Mesenchymal stem cell (in vitro differentiated cells and primary cell): ENCODE data around the gene TAC4.
A peak's percentile ranks its signal among the peaks of the same experiment; 100 is the strongest.

ENCODE experiments used
- DNase-seq: peaks from one replicate; pipeline ENCODE4 v3.0.0-alpha.2; 2013
- H2AFZ ChIP-seq: one replicate; pipeline ENCODE4 v1.6.1; 2013; ENCODE audit warnings: low read depth, mild to moderate bottlenecking, control low read depth, inconsistent platforms, low read length, moderate library complexity
- H2AK5ac ChIP-seq: 2 replicates; pipeline ENCODE4 v1.6.1; 2013; ENCODE audit warnings: low read length, moderate library complexity, mild to moderate bottlenecking, inconsistent platforms; ENCODE audit not compliant: severe bottlenecking
- H2BK120ac ChIP-seq: one replicate; pipeline ENCODE4 v1.6.1; 2013; ENCODE audit warnings: low read depth, mild to moderate bottlenecking, inconsistent platforms, low read length, moderate library complexity
- H2BK12ac ChIP-seq, 2 experiments: one replicate each; pipeline ENCODE4 v1.6.1; 2013; ENCODE audit warnings: inconsistent platforms in 2 of 2, low read length in 2 of 2, mild to moderate bottlenecking in 2 of 2, moderate library complexity in 2 of 2, control low read depth in 1 of 2
- H2BK15ac ChIP-seq: one replicate; pipeline ENCODE4 v1.6.1; 2013; ENCODE audit warnings: mild to moderate bottlenecking, low read depth, inconsistent platforms; ENCODE audit not compliant: poor library complexity, severe bottlenecking
- H2BK5ac ChIP-seq: 2 replicates; pipeline ENCODE4 v1.6.1; 2013; ENCODE audit warnings: low read depth, mild to moderate bottlenecking, low read length, control low read depth, inconsistent platforms; ENCODE audit not compliant: poor library complexity, severe bottlenecking
- H3K14ac ChIP-seq, 2 experiments: one replicate each; pipeline ENCODE4 v1.6.1; 2013; ENCODE audit warnings: inconsistent platforms in 2 of 2, low read length in 2 of 2, control low read depth in 1 of 2, mild to moderate bottlenecking in 1 of 2, moderate library complexity in 1 of 2
- H3K18ac ChIP-seq, 2 experiments: one replicate each; pipeline ENCODE4 v1.6.1; 2013; ENCODE audit warnings: inconsistent platforms in 2 of 2, low read length in 2 of 2, control low read depth in 1 of 2, low read depth in 1 of 2, mild to moderate bottlenecking in 1 of 2
- H3K23ac ChIP-seq, 2 experiments: one replicate each; pipeline ENCODE4 v1.6.1; 2013; ENCODE audit warnings: inconsistent platforms in 2 of 2, low read length in 2 of 2, mild to moderate bottlenecking in 2 of 2, moderate library complexity in 2 of 2, control low read depth in 1 of 2
- H3K27ac ChIP-seq: 2 replicates; pipeline ENCODE4 v1.5.1; 2013; ENCODE audit warnings: mild to moderate bottlenecking, moderate library complexity, low read length, control low read depth, inconsistent platforms; ENCODE audit not compliant: poor library complexity, severe bottlenecking
- H3K27me3 ChIP-seq, 2 experiments: 2 replicates each; pipeline versions ENCODE4 v1.6.1 to v1.7.0; 2013; ENCODE audit warnings: low read length in 2 of 2, mild to moderate bottlenecking in 2 of 2, moderate library complexity in 2 of 2, control low read depth in 1 of 2, inconsistent platforms in 1 of 2; ENCODE audit not compliant: control insufficient read depth in 1 of 2, insufficient read depth in 1 of 2
- H3K36me3 ChIP-seq, 2 experiments: 2 replicates each; pipeline versions ENCODE4 v1.6.1 to v1.7.0; 2013; ENCODE audit warnings: low read length in 2 of 2, control low read depth in 1 of 2, inconsistent platforms in 1 of 2, low read depth in 1 of 2, mild to moderate bottlenecking in 1 of 2; ENCODE audit not compliant: insufficient read depth in 2 of 2, control insufficient read depth in 1 of 2
- H3K4ac ChIP-seq, 2 experiments: one replicate each; pipeline ENCODE4 v1.6.1; 2013; ENCODE audit warnings: inconsistent platforms in 2 of 2, low read length in 2 of 2, mild to moderate bottlenecking in 2 of 2, moderate library complexity in 2 of 2, control low read depth in 1 of 2, low read depth in 1 of 2
- H3K4me1 ChIP-seq: 2 replicates; pipeline ENCODE4 v1.6.1; 2013; ENCODE audit warnings: low read depth, low read length, control low read depth; ENCODE audit not compliant: control insufficient read depth, insufficient read depth
- H3K4me2 ChIP-seq: 2 replicates; pipeline ENCODE4 v1.6.1; 2013; ENCODE audit warnings: low read length, mild to moderate bottlenecking, inconsistent platforms; ENCODE audit not compliant: poor library complexity, severe bottlenecking
- H3K4me3 ChIP-seq, 2 experiments: 2 replicates each; pipeline versions ENCODE4 v1.5.1 to v1.7.0; 2013; ENCODE audit warnings: low read length in 2 of 2, mild to moderate bottlenecking in 2 of 2, control low read depth in 1 of 2, low read depth in 1 of 2; ENCODE audit not compliant: insufficient read depth in 1 of 2
- H3K79me1 ChIP-seq: replicated peaks from 2 replicates; pipeline ENCODE4 v1.6.1; 2013; ENCODE audit warnings: mild to moderate bottlenecking, control low read depth, low read length, inconsistent platforms; ENCODE audit not compliant: poor library complexity, severe bottlenecking
- H3K9ac ChIP-seq: 2 replicates; pipeline ENCODE4 v1.7.0; 2013; ENCODE audit warnings: mild to moderate bottlenecking, low read length, moderate library complexity
- H3K9me3 ChIP-seq: 2 replicates; pipeline ENCODE4 v1.7.0; 2013; ENCODE audit warnings: mild to moderate bottlenecking, low read length; ENCODE audit not compliant: control insufficient read depth
- H4K8ac ChIP-seq: one replicate; pipeline ENCODE4 v1.6.1; 2013; ENCODE audit warnings: inconsistent platforms, mild to moderate bottlenecking, low read length, moderate library complexity
- H4K91ac ChIP-seq: one replicate; pipeline ENCODE4 v1.6.1; 2013; ENCODE audit warnings: mild to moderate bottlenecking, low read length, inconsistent platforms
- WGBS: methylation state at CpG from one replicate; pipeline ENCODE4 v1.1.7; 2013; ENCODE audit warnings: mixed read lengths; 5-methylcytosine and 5-hydroxymethylcytosine counted together

TAC4 gene

DNA sequence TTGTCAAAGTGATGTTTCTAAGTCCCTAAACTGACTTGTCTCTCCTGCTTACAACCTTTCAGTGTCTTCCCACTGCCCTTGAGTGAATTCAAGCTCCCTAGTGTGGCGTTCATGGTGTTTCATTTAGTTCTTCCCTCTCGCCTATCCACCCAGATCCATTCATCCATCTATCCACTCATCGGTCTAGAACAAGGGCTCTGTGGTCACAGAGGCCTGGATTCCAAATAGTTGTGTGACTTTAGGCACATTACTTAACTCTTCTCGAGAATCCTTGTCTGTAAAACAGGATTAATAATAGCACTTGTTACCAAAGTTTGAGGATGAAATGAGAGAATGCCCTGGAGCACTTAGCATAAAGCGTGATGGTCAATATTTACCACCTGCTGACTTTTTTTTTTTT lies 870 bp upstream of the TAC4 start:
- H2BK15ac ChIP-seq, result no peak overlapping the region
- WGBS, result 96% methylated on average over 3 of the region's 5 CpGs
- H3K9ac ChIP-seq, result no peak overlapping the region
- no peak overlapping the region for H2BK120ac ChIP-seq
- H3K14ac ChIP-seq, result no peak overlapping the region
- H2BK12ac ChIP-seq, result no peak overlapping the region
- H3K4me2 ChIP-seq, result no peak overlapping the region
- no peak overlapping the region for H3K18ac ChIP-seq
- no peak overlapping the region for H2AK5ac ChIP-seq
- H3K36me3 ChIP-seq, result peaks cover 0 to 41% of the 10 kb centered on the region in 2 experiments
- DNase-seq, result no peak
- H4K8ac ChIP-seq, result no peak overlapping the region
- peaks cover 11% of the 10 kb centered on the region for H3K4me1 ChIP-seq
- no peak overlapping the region for H3K4me3 ChIP-seq
- H3K27me3 ChIP-seq, result peaks cover 3 to 4% of the 10 kb centered on the region in 2 experiments
- H4K91ac ChIP-seq, result no peak overlapping the region
- no peak overlapping the region for H2BK5ac ChIP-seq
- H3K4ac ChIP-seq, result no peak overlapping the region
- no peak overlapping the region for H3K23ac ChIP-seq
- no peak overlapping the region for H3K27ac ChIP-seq
- peaks cover 6% of the 10 kb centered on the region for H3K79me1 ChIP-seq
- H3K9me3 ChIP-seq, result no peaks in the 10 kb centered on the region
- H2AFZ ChIP-seq, result no peak overlapping the region

DNA sequence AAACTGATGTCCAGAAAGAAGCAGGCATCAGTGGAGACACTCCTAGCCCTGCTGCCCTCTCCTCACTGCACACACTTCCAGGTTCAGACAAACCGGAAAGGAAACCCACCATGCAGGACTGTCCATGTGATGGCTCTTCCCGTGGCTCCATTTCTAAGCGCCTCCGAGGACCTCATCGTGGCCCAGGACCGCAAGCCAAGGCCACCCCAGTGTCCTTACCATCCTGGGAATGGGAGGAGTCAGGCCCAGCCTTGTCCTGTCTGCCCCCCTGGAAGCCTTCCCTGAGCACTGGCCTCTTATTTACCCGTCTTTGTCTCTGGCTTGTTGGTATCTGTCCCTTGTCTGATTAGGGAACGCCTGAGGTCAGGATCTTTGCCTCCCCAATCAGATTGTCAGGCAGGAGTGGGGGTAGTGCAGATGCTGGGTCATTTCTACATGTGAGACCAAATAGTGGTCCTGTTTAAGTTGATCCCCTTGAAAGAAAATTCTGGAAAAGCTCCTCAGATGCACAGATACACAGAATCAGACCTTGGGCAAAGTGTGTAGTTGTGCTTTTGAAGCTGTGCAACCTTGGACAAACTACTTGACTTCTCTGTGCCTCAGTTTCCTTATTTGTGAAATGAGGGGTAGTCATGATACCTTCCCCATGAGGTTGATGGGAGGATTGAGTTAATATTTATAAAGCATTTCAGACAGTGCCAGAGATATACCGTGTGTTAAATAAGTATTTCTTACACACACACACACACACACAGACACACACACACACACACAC lies 744 bp downstream of the TAC4 start:
- H3K4me2 ChIP-seq, result peak overlapping the region; percentile 19
- H4K8ac ChIP-seq, result no peak overlapping the region
- H3K27me3 ChIP-seq, result no peaks in the 10 kb centered on the region
- peak overlapping the region; percentile 38 for H2AK5ac ChIP-seq
- no peak overlapping the region for H2AFZ ChIP-seq
- H3K9ac ChIP-seq, result no peak overlapping the region
- peaks cover 8% of the 10 kb centered on the region for H3K79me1 ChIP-seq
- H3K4ac ChIP-seq, result no peak overlapping the region
- no peaks in the 10 kb centered on the region for H3K9me3 ChIP-seq
- no peak overlapping the region for H2BK120ac ChIP-seq
- no peak overlapping the region for H3K4me3 ChIP-seq
- H3K36me3 ChIP-seq, result peaks cover 0 to 40% of the 10 kb centered on the region in 2 experiments
- H3K14ac ChIP-seq, result no peak overlapping the region
- no peak for DNase-seq
- no peak overlapping the region for H2BK5ac ChIP-seq
- no peak overlapping the region for H3K23ac ChIP-seq
- no peak overlapping the region for H2BK12ac ChIP-seq
- no peak overlapping the region for H3K18ac ChIP-seq
- no peak overlapping the region for H4K91ac ChIP-seq
- WGBS, result 86% methylated on average over 9 of the region's 9 CpGs
- no peak overlapping the region for H3K27ac ChIP-seq
- H2BK15ac ChIP-seq, result no peak overlapping the region
- H3K4me1 ChIP-seq, result peaks cover 9% of the 10 kb centered on the region

DNA sequence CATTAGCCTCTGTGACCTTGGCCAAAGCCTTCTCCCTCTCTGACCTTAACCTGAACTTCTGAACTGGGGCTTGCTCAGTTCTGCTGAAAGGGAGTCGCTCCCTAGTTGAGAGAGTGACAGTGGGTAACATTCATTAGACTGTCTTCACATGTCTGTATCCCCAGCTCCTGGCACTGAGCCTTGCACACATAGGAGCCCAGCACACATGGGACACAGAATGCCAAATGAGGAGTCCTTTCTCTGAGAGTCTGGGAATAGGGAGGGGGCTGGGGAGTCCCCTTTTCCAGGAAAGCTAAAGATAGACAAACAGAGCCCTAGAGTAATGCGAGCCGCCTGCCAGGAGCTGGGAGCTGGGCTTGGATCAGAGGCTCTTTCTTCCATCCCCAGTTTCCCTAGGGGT lies 2.5 kb downstream of the TAC4 start:
- no peak overlapping the region for H3K4me2 ChIP-seq
- H3K4me1 ChIP-seq, result peaks cover 3% of the 10 kb centered on the region
- H2BK120ac ChIP-seq, result no peak overlapping the region
- no peak overlapping the region for H4K91ac ChIP-seq
- no peak overlapping the region for H3K18ac ChIP-seq
- H2BK5ac ChIP-seq, result no peak overlapping the region
- H3K4ac ChIP-seq, result no peak overlapping the region
- peaks cover 0 to 42% of the 10 kb centered on the region in 2 experiments for H3K36me3 ChIP-seq
- H2AFZ ChIP-seq, result no peak overlapping the region
- H3K4me3 ChIP-seq, result no peak overlapping the region
- 88% methylated on average over 3 of the region's 3 CpGs for WGBS
- H3K14ac ChIP-seq, result no peak overlapping the region
- H3K79me1 ChIP-seq, result peaks cover 13% of the 10 kb centered on the region
- no peak overlapping the region for H4K8ac ChIP-seq
- H3K23ac ChIP-seq, result no peak overlapping the region
- H3K9ac ChIP-seq, result no peak overlapping the region
- no peak overlapping the region for H3K27ac ChIP-seq
- H3K27me3 ChIP-seq, result no peaks in the 10 kb centered on the region
- H3K9me3 ChIP-seq, result no peaks in the 10 kb centered on the region
- DNase-seq, result no peak
- no peak overlapping the region for H2BK12ac ChIP-seq
- no peak overlapping the region for H2AK5ac ChIP-seq
- H2BK15ac ChIP-seq, result no peak overlapping the region

DNA sequence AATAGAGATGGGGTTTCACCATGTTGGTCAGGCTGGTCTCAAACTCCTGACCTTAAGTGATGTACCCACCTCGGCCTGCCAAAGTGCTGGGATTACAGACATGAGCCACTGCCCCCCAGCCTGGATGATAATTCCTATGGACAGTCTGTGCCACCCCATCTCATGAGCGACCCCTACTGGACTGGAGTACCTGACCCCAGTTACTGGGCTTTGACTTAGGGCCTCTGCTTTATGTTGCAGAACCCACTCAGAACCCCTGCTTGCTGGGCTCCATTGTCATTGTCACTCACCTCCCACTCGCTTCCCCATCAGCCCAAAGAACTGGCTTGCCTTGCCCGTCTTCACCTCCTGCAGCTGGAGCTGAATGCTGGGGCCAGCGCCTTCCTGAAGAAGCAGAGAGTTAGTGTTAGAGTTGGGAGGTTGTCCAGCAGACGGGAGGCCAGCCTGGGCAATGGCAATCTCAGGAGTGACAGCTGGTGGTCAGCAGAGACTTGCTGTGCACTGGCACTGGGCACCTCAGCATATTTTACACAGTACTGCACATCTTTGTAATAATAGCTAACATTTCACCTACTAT lies 4.0 kb downstream of the TAC4 start:
- H4K8ac ChIP-seq, result no peak overlapping the region
- WGBS, result 86% methylated on average over 6 of the region's 6 CpGs
- no peak for DNase-seq
- H3K9ac ChIP-seq, result no peak overlapping the region
- no peaks in the 10 kb centered on the region for H3K9me3 ChIP-seq
- H2BK5ac ChIP-seq, result no peak overlapping the region
- H3K27ac ChIP-seq, result no peak overlapping the region
- H3K36me3 ChIP-seq, result peaks cover under 1 to 49% of the 10 kb centered on the region in 2 experiments
- no peak overlapping the region for H3K14ac ChIP-seq
- H3K4me3 ChIP-seq, result no peak overlapping the region
- no peak overlapping the region for H2AFZ ChIP-seq
- H3K79me1 ChIP-seq, result peaks cover 26% of the 10 kb centered on the region
- H3K4me1 ChIP-seq, result peaks cover 14% of the 10 kb centered on the region
- no peak overlapping the region for H2BK15ac ChIP-seq
- H2AK5ac ChIP-seq, result no peak overlapping the region
- no peak overlapping the region for H3K23ac ChIP-seq
- no peak overlapping the region for H3K18ac ChIP-seq
- H2BK120ac ChIP-seq, result no peak overlapping the region
- H2BK12ac ChIP-seq, result no peak overlapping the region
- H3K4me2 ChIP-seq, result no peak overlapping the region
- no peak overlapping the region for H4K91ac ChIP-seq
- no peak overlapping the region for H3K4ac ChIP-seq
- H3K27me3 ChIP-seq, result no peaks in the 10 kb centered on the region
